HepG2 (cell line): ENCODE measurements around the gene NOVA2. TPM values are rescaled to one million over a fixed set of nuclear protein-coding genes. Genes with fewer than 3 reads are reported as not detected.

Source experiments
- ATF7 ChIP-seq, 2 experiments: fragments of 450-650 bp in 1 of 2; sonication (generic) in 1 of 2; formaldehyde crosslinking in 1 of 2; IDR thresholded peaks; 2 replicates each; pipeline versions ENCODE4 v1.4.0 to v1.6.1; 2016 to 2020; ENCODE audit warnings: antibody characterized with exemption in 1 of 2, mild to moderate bottlenecking in 1 of 2, missing genetic modification reagents in 1 of 2
- CEBPB ChIP-seq: IDR thresholded peaks from 2 replicates; pipeline ENCODE4 v1.6.1; 2011; ENCODE audit warnings: low read depth, low read length, improper control_type of control experiment, borderline replicate concordance
- CEBPZ ChIP-seq: IDR thresholded peaks from 2 replicates; pipeline ENCODE4 v1.6.1; 2012; ENCODE audit warnings: low read length, improper control_type of control experiment
- CENPX ChIP-seq: sonication (generic); formaldehyde crosslinking; IDR thresholded peaks from 2 replicates; pipeline ENCODE4 v1.9.0; 2021; ENCODE audit warnings: mild to moderate bottlenecking, missing genetic modification reagents, moderate library complexity
- FOXP4 ChIP-seq: sonication (generic); formaldehyde crosslinking; IDR thresholded peaks from 2 replicates; pipeline ENCODE4 v1.4.0; 2020; ENCODE audit warnings: missing genetic modification reagents
- IKZF1 ChIP-seq: fragments of 450-650 bp; IDR thresholded peaks from 2 replicates; pipeline ENCODE4 v1.7.1; 2016
- MAZ ChIP-seq, 2 experiments: sonication (generic) in 1 of 2; formaldehyde crosslinking in 1 of 2; IDR thresholded peaks; 2 replicates each; pipeline versions ENCODE4 v1.5.0 to v1.6.1; 2012 to 2020; ENCODE audit warnings: low read depth in 2 of 2, mild to moderate bottlenecking in 2 of 2, borderline replicate concordance in 1 of 2, improper control_type of control experiment in 1 of 2, low read length in 1 of 2, missing genetic modification reagents in 1 of 2, moderate library complexity in 1 of 2
- PRPF4 ChIP-seq: fragments of 200-400 bp; formaldehyde crosslinking; IDR thresholded peaks from 2 replicates; pipeline ENCODE4 v1.6.1; 2016; ENCODE audit warnings: low read length, low read depth; ENCODE audit not compliant: poor library complexity, severe bottlenecking
- U2AF1 ChIP-seq: fragments of 200-400 bp; formaldehyde crosslinking; optimal IDR thresholded peaks from 2 replicates; pipeline ENCODE3; 2017; ENCODE audit warnings: mild to moderate bottlenecking, low read depth, low read length
- XBP1 ChIP-seq: sonication (generic); formaldehyde crosslinking; IDR thresholded peaks from 2 replicates; pipeline ENCODE4 v1.5.0; 2020; ENCODE audit warnings: missing genetic modification reagents
- YY1 ChIP-seq: IDR thresholded peaks from 2 replicates; pipeline ENCODE4 v1.6.1; 2011; ENCODE audit warnings: low read length, low read depth, moderate library complexity, mild to moderate bottlenecking; ENCODE audit not compliant: insufficient read depth, insufficient replicate concordance
- ZKSCAN8 ChIP-seq: IDR thresholded peaks from 2 replicates; pipeline ENCODE4 v1.6.1; 2016; ENCODE audit warnings: borderline replicate concordance, missing genetic modification reagents, missing compliant biosample characterization
- ZNF276 ChIP-seq: sonication (generic); formaldehyde crosslinking; IDR thresholded peaks from 2 replicates; pipeline ENCODE4 v1.4.0; 2020; ENCODE audit warnings: mild to moderate bottlenecking, low read depth, missing genetic modification reagents
- ZNF317 ChIP-seq: sonication (generic); formaldehyde crosslinking; IDR thresholded peaks from 2 replicates; pipeline ENCODE4 v1.5.0; 2020; ENCODE audit warnings: mild to moderate bottlenecking, missing genetic modification reagents
- ZNF446 ChIP-seq: sonication (generic); formaldehyde crosslinking; IDR thresholded peaks from 2 replicates; pipeline ENCODE4 v1.5.0; 2020; ENCODE audit warnings: mild to moderate bottlenecking, missing genetic modification reagents
- ZNF556 ChIP-seq: sonication (generic); formaldehyde crosslinking; IDR thresholded peaks from 2 replicates; pipeline ENCODE4 v1.4.0; 2020; ENCODE audit warnings: mild to moderate bottlenecking, missing genetic modification reagents, borderline replicate concordance
- ZNF629 ChIP-seq: sonication (generic); formaldehyde crosslinking; conservative IDR thresholded peaks from 2 replicates; pipeline ENCODE4 v1.5.0; 2020; ENCODE audit warnings: missing genetic modification reagents
- ZNF766 ChIP-seq: sonication (generic); formaldehyde crosslinking; IDR thresholded peaks from 2 replicates; pipeline ENCODE4 v1.5.0; 2020; ENCODE audit warnings: missing genetic modification reagents, borderline replicate concordance
- ZNF790 ChIP-seq: sonication (generic); formaldehyde crosslinking; IDR thresholded peaks from 2 replicates; pipeline ENCODE4 v1.8.0; 2022; ENCODE audit warnings: missing genetic modification reagents, mild to moderate bottlenecking, borderline replicate concordance
- polyA plus RNA-seq, 8 experiments: library from polyadenylated mRNA; depleted of rRNA in 3 of 8; stranded (reverse) in 7 of 8; unstranded in 1 of 8; fragments of >200 nt; fragmentation: Illumina TruSeq in 4 of 8; extraction: Trizol in 4 of 8; gene quantifications; 2 replicates each; pipeline versions ENCODE4 v1.2.1 to v1.2.3, GENCODE V29; 2011 to 2016; ENCODE audit warnings: low read depth in 4 of 8, missing spikeins in 1 of 8, mixed read lengths in 1 of 8; ENCODE audit not compliant: insufficient read depth in 1 of 8
- total RNA-seq, 5 experiments: library from RNA; depleted of rRNA; stranded (reverse); fragments of >200 nt; fragmentation: Illumina TruSeq; extraction: Trizol; gene quantifications; 2 replicates each; pipeline ENCODE4 v1.2.3, GENCODE V29; 2016; ENCODE audit warnings: low read depth in 1 of 5

Gene NOVA2
- total and polyA plus RNA-seq, 2 of the 13 experiments (the other 11 are each of a cell fraction or from before 2014, with no cell fraction given) = not detected

- TF ChIP-seq ZNF317 (CRISPR knock-in tag) (peak; percentile 57; the same call in 1 of the 2 replicates), ZNF629 (CRISPR knock-in tag) (no peak), ATF7 (IDR thresholded peaks at IDR 0.05) (no peak), ATF7 (CRISPR knock-in tag; IDR thresholded peaks at IDR 0.05) (no peak), YY1 (peak; percentile 53), CEBPB (no peak), ZNF556 (CRISPR knock-in tag) (no peak), CEBPZ (no peak), ZNF276 (CRISPR knock-in tag) (no peak), ZNF766 (CRISPR knock-in tag) (0 out of 2 replicates have a peak, but pooled peaks have one; percentile 60), U2AF1 (no peak), ZNF446 (no peak), MAZ (IDR thresholded peaks at IDR 0.05; ENCODE audit: borderline replicate concordance, low read depth, low read length) (no peak), MAZ (CRISPR knock-in tag; IDR thresholded peaks at IDR 0.05; ENCODE audit: low read depth) (no peak), IKZF1 (no peak), ZNF790 (CRISPR knock-in tag) (no peak), CENPX (CRISPR knock-in tag) (no peak), FOXP4 (CRISPR knock-in tag) (no peak), ZKSCAN8 (CRISPR knock-in tag) (no peak; the same call in 1 of the 2 replicates), XBP1 (no peak), PRPF4 (no peak)
Observed at GRCh38 chr19:45927565-45928261, 46.0 kb downstream of the NOVA2 start (continued).
